ENCODE results near the gene RCC2. TPM values are rescaled to one million over a fixed set of nuclear protein-coding genes. Genes with fewer than 3 reads are reported as not detected.

Gene RCC2
- polyA plus RNA-seq, 1 of the 3 experiments (the other 2 are of a cell fraction): 53.8 TPM

GRCh38 chr1:17397910-17398695 is 41.4 kb downstream of the RCC2 start:
- Histone ChIP-seq H3K27me3 (ENCODE audit: insufficient read depth) (peaks cover 3% of the 10 kb centered on the region; the same call in 1 of the 2 replicates), H3K9me2 (no peaks in the 10 kb centered on the region), H3F3A (replicated peaks; ENCODE audit: insufficient read depth) (no peaks in the 10 kb centered on the region), H4K20me1 (ENCODE audit: insufficient read depth) (no peaks in the 10 kb centered on the region), H3K36me3 (replicated peaks in 1 of 2; ENCODE audit: control insufficient read depth in 1 of 2, insufficient read depth in 2 of 2, low read length in 1 of 2) (no peaks in the 10 kb centered on the region), H3K9ac (no peak overlapping the region), H3K4me2 (no peak overlapping the region), H3K79me2 (ENCODE audit: insufficient read depth) (no peaks in the 10 kb centered on the region), H3K9me3 (no peaks in the 10 kb centered on the region), H3K4me1 (ENCODE audit: control insufficient read depth in 1 of 2, insufficient read depth in 2 of 2, low read depth in 1 of 2, low read length in 1 of 2) (no peaks in the 10 kb centered on the region), H3K27ac (ENCODE audit: low read depth in 2 of 2, low read length in 1 of 2) (no peak overlapping the region), H2AFZ (ENCODE audit: low read depth) (no peak overlapping the region), H3K4me3 (ENCODE audit: low read depth in 2 of 2, low read length in 1 of 2) (no peak overlapping the region)
- DNase-seq: no peak
- CTCF ChIA-PET: interaction anchor here (1.0 to 2.0 kb wide), 3 partner anchors 8 to 62 kb away, joined by 4 to 5 read pairs (median 5); no protein-coding TSS in a partner anchor
- WGBS (ENCODE audit: low lambda C conversion rate): 70% methylated on average over 4 of the region's 7 CpGs
- no peak for TF ChIP-seq GATA2 (CRISPR knock-in tag; IDR thresholded peaks at IDR 0.05)
- TF ChIP-seq MAX (IDR thresholded peaks at IDR 0.05; ENCODE audit: low read depth): no peak
- TF ChIP-seq JUND (IDR thresholded peaks at IDR 0.05): no peak
- TF ChIP-seq POLR2AphosphoS5 (IDR thresholded peaks at IDR 0.05; ENCODE audit: low read depth, low read length): no peak
- TF ChIP-seq MXI1 (IDR thresholded peaks at IDR 0.05; ENCODE audit: low read depth, low read length): no peak
- no peak for TF ChIP-seq TAF1 (IDR thresholded peaks at IDR 0.05; ENCODE audit: borderline replicate concordance, low read depth, low read length)
- no peak for TF ChIP-seq ZBTB33 (IDR thresholded peaks at IDR 0.05; ENCODE audit: borderline replicate concordance, low read depth)
- TF ChIP-seq RAD21 (IDR thresholded peaks at IDR 0.05; ENCODE audit: low read length): no peak
- no peak for TF ChIP-seq FOXM1 (IDR thresholded peaks at IDR 0.05; ENCODE audit: low read depth)
- no peak for TF ChIP-seq NRF1 (IDR thresholded peaks at IDR 0.05; ENCODE audit: low read depth, low read length)
- no peak for TF ChIP-seq GABPA (IDR thresholded peaks at IDR 0.05; ENCODE audit: low read depth)
- no peak for TF ChIP-seq RCOR1 (IDR thresholded peaks at IDR 0.05; ENCODE audit: low read length)
- TF ChIP-seq USF1 (IDR thresholded peaks at IDR 0.05; ENCODE audit: borderline replicate concordance, low read depth): no peak
- POLR2A ChIA-PET: no interaction called here

GRCh38 chr1:17393230-17393629 is 46.2 kb downstream of the RCC2 start:
- Histone ChIP-seq H3K9me2 (no peaks in the 10 kb centered on the region), H3K79me2 (ENCODE audit: insufficient read depth) (no peaks in the 10 kb centered on the region), H3K4me2 (no peak overlapping the region), H3K9me3 (no peaks in the 10 kb centered on the region), H3K4me3 (ENCODE audit: low read depth in 2 of 2, low read length in 1 of 2) (no peak overlapping the region), H3K36me3 (replicated peaks in 1 of 2; ENCODE audit: control insufficient read depth in 1 of 2, insufficient read depth in 2 of 2, low read length in 1 of 2) (no peaks in the 10 kb centered on the region), H3K27ac (ENCODE audit: low read depth in 2 of 2, low read length in 1 of 2) (no peak overlapping the region), H3F3A (replicated peaks; ENCODE audit: insufficient read depth) (no peaks in the 10 kb centered on the region), H3K27me3 (ENCODE audit: insufficient read depth) (peaks cover 20% of the 10 kb centered on the region; the same call in 1 of the 2 replicates), H3K4me1 (ENCODE audit: control insufficient read depth in 1 of 2, insufficient read depth in 2 of 2, low read depth in 1 of 2, low read length in 1 of 2) (no peaks in the 10 kb centered on the region), H2AFZ (ENCODE audit: low read depth) (no peak overlapping the region), H3K9ac (no peak overlapping the region), H4K20me1 (ENCODE audit: insufficient read depth) (no peaks in the 10 kb centered on the region)
- 55% methylated on average over 8 of the region's 8 CpGs for WGBS (ENCODE audit: low lambda C conversion rate)
- CTCF ChIA-PET: no interaction called here
- TF ChIP-seq EZH2phosphoT487 (IDR thresholded peaks at IDR 0.05; ENCODE audit: borderline replicate concordance, low read depth) (no peak), RXRA (IDR thresholded peaks at IDR 0.05; ENCODE audit: borderline replicate concordance, low read depth) (no peak), FOXJ3 (CRISPR knock-in tag; IDR thresholded peaks at IDR 0.05) (no peak)
- no peak for DNase-seq
- POLR2A ChIA-PET: no interaction called here
